ENCODE results near the gene NCAM2.

Gene NCAM2

GRCh38 chr21:21203822-21204339, 205.7 kb downstream of the NCAM2 start:
- H3K4me1 ChIP-seq (ENCODE audit: insufficient read depth, low read length, severe bottlenecking) = no peaks in the 10 kb centered on the region
- no peak overlapping the region for H3K4me3 ChIP-seq (ENCODE audit: low read depth, low read length, poor library complexity, severe bottlenecking)
- H3K9me3 ChIP-seq (ENCODE audit: low read length) = no peaks in the 10 kb centered on the region
- no peaks in the 10 kb centered on the region for H3K27me3 ChIP-seq (ENCODE audit: insufficient read depth, low read length)
- H3K9ac ChIP-seq (ENCODE audit: low read length) = no peak overlapping the region
- H3F3A ChIP-seq (ENCODE audit: insufficient read depth, low read length) = no peaks in the 10 kb centered on the region
- H3K4me2 ChIP-seq (ENCODE audit: low read length) = no peak overlapping the region
- no peaks in the 10 kb centered on the region for H3K9me2 ChIP-seq (ENCODE audit: low read depth, low read length)
- H2AFZ ChIP-seq (ENCODE audit: low read length) = no peak overlapping the region
- H3K36me3 ChIP-seq (ENCODE audit: insufficient read depth, low read length) = no peaks in the 10 kb centered on the region
- TF ChIP-seq EZH2 (IDR thresholded peaks at IDR 0.05; ENCODE audit: borderline replicate concordance, low read length) (no peak), CTCF (IDR thresholded peaks at IDR 0.05; ENCODE audit: low read length) (no peak)
- H3K79me2 ChIP-seq (ENCODE audit: insufficient read depth, low read length) = no peaks in the 10 kb centered on the region
- H4K20me1 ChIP-seq (ENCODE audit: insufficient read depth, low read length) = no peaks in the 10 kb centered on the region
- H3K27ac ChIP-seq (ENCODE audit: low read depth, low read length, poor library complexity, severe bottlenecking) = no peak overlapping the region

- H3K79me2 ChIP-seq (ENCODE audit: insufficient read depth, low read length) = no peaks in the 10 kb centered on the region
- no peak overlapping the region for H3K27ac ChIP-seq (ENCODE audit: low read depth, low read length, poor library complexity, severe bottlenecking)
- H3K36me3 ChIP-seq (ENCODE audit: insufficient read depth, low read length) = no peaks in the 10 kb centered on the region
- H3K4me3 ChIP-seq (ENCODE audit: low read depth, low read length, poor library complexity, severe bottlenecking) = no peak overlapping the region
- TF ChIP-seq EZH2 (IDR thresholded peaks at IDR 0.05; ENCODE audit: borderline replicate concordance, low read length) = no peak
- no peak for TF ChIP-seq CTCF (IDR thresholded peaks at IDR 0.05; ENCODE audit: low read length)
- H3K4me2 ChIP-seq (ENCODE audit: low read length) = no peak overlapping the region
- no peaks in the 10 kb centered on the region for H3K9me3 ChIP-seq (ENCODE audit: low read length)
- no peaks in the 10 kb centered on the region for H3K9me2 ChIP-seq (ENCODE audit: low read depth, low read length)
- H3K9ac ChIP-seq (ENCODE audit: low read length) = no peak overlapping the region
- H3F3A ChIP-seq (ENCODE audit: insufficient read depth, low read length) = no peaks in the 10 kb centered on the region
- H4K20me1 ChIP-seq (ENCODE audit: insufficient read depth, low read length) = no peaks in the 10 kb centered on the region
- no peaks in the 10 kb centered on the region for H3K4me1 ChIP-seq (ENCODE audit: insufficient read depth, low read length, severe bottlenecking)
- no peaks in the 10 kb centered on the region for H3K27me3 ChIP-seq (ENCODE audit: insufficient read depth, low read length)
- H2AFZ ChIP-seq (ENCODE audit: low read length) = no peak overlapping the region
Measured at GRCh38 chr21:21204366-21204996, 206.3 kb downstream of the NCAM2 start.

GRCh38 chr21:21205604-21206003, 207.4 kb downstream of the NCAM2 start:
- no peak overlapping the region for H2AFZ ChIP-seq (ENCODE audit: low read length)
- TF ChIP-seq EZH2 (IDR thresholded peaks at IDR 0.05; ENCODE audit: borderline replicate concordance, low read length) = no peak
- no peak for TF ChIP-seq CTCF (IDR thresholded peaks at IDR 0.05; ENCODE audit: low read length)
- no peak overlapping the region for H3K4me2 ChIP-seq (ENCODE audit: low read length)
- H3K27me3 ChIP-seq (ENCODE audit: insufficient read depth, low read length) = no peaks in the 10 kb centered on the region
- no peaks in the 10 kb centered on the region for H3F3A ChIP-seq (ENCODE audit: insufficient read depth, low read length)
- no peaks in the 10 kb centered on the region for H3K9me3 ChIP-seq (ENCODE audit: low read length)
- H3K9ac ChIP-seq (ENCODE audit: low read length) = no peak overlapping the region
- no peak overlapping the region for H3K4me3 ChIP-seq (ENCODE audit: low read depth, low read length, poor library complexity, severe bottlenecking)
- H3K27ac ChIP-seq (ENCODE audit: low read depth, low read length, poor library complexity, severe bottlenecking) = no peak overlapping the region
- no peaks in the 10 kb centered on the region for H3K79me2 ChIP-seq (ENCODE audit: insufficient read depth, low read length)
- no peaks in the 10 kb centered on the region for H3K36me3 ChIP-seq (ENCODE audit: insufficient read depth, low read length)
- no peaks in the 10 kb centered on the region for H3K9me2 ChIP-seq (ENCODE audit: low read depth, low read length)
- no peaks in the 10 kb centered on the region for H4K20me1 ChIP-seq (ENCODE audit: insufficient read depth, low read length)
- H3K4me1 ChIP-seq (ENCODE audit: insufficient read depth, low read length, severe bottlenecking) = no peaks in the 10 kb centered on the region

Measured in OCI-LY1 (cell line).